Lung (tissue), 12 donors: Measurements from ENCODE around the gene NOL11. TPM values are rescaled to one million over a fixed set of nuclear protein-coding genes. Genes with fewer than 3 reads are reported as not detected.

Experiments used
- ATAC-seq: fragments of 200-7000 bp; cut with Tn5 transposase; one replicate; pipeline ENCODE4 v1.9.1; 2020; ENCODE audit warnings: moderate number of reproducible peaks; ENCODE audit not compliant: insufficient read depth, low FRiP score
- DNase-seq, 3 donors: peaks; one replicate each; pipeline ENCODE4 v3.0.0-alpha.2; 2013 to 2017
- H3K27ac ChIP-seq, 2 donors: one replicate each; pipeline ENCODE4 v1.5.1; 2013; ENCODE audit warnings: mild to moderate bottlenecking in 2 of 2, moderate library complexity in 2 of 2, control low read depth in 1 of 2, inconsistent platforms in 1 of 2, low read depth in 1 of 2, low read length in 1 of 2
- H3K27me3 ChIP-seq, 3 donors: one replicate each; pipeline ENCODE4 v1.5.1; 2013; ENCODE audit warnings: low read length in 2 of 3; ENCODE audit not compliant: control insufficient read depth in 3 of 3, insufficient read depth in 3 of 3
- H3K36me3 ChIP-seq, 4 donors: one replicate each; pipeline ENCODE4 v1.5.1; 2013; ENCODE audit warnings: low read length in 4 of 4, mild to moderate bottlenecking in 1 of 4, moderate library complexity in 1 of 4; ENCODE audit not compliant: control insufficient read depth in 4 of 4, insufficient read depth in 4 of 4
- H3K4me1 ChIP-seq, 5 donors: one replicate each; pipeline ENCODE4 v1.5.1; 2013; ENCODE audit warnings: low read length in 5 of 5, mild to moderate bottlenecking in 2 of 5, moderate library complexity in 1 of 5; ENCODE audit not compliant: control insufficient read depth in 5 of 5, insufficient read depth in 5 of 5
- H3K4me3 ChIP-seq: one replicate; pipeline ENCODE4 v1.5.1; 2013; ENCODE audit warnings: mild to moderate bottlenecking, control low read depth, moderate library complexity
- H3K9ac ChIP-seq, 2 donors: one replicate each; pipeline ENCODE4 v1.5.1; 2013; ENCODE audit warnings: low read length in 2 of 2, control low read depth in 1 of 2; ENCODE audit not compliant: insufficient read depth in 1 of 2
- H3K9me3 ChIP-seq, 4 donors: one replicate each; pipeline ENCODE4 v1.5.1; 2013; ENCODE audit warnings: low read length in 3 of 4, mild to moderate bottlenecking in 1 of 4, moderate library complexity in 1 of 4; ENCODE audit not compliant: control insufficient read depth in 4 of 4, insufficient read depth in 3 of 4
- CTCF ChIP-seq: IDR thresholded peaks from 2 replicates; pipeline ENCODE4 v1.5.1; 2012; ENCODE audit warnings: mild to moderate bottlenecking; ENCODE audit errors: control extremely low read depth, extremely low read depth
- WGBS, 2 donors: extraction: QIAGEN DNeasy Blood & Tissue Kit; methylation state at CpG; one replicate each; pipeline ENCODE4 v1.1.7; 2013; 5-methylcytosine and 5-hydroxymethylcytosine counted together
- polyA plus RNA-seq, 2 donors: library from polyadenylated mRNA; stranded (reverse); fragments of 200-250 nt; gene quantifications; one replicate each; pipeline ENCODE4 v1.2.1, GENCODE V29; 2013
- total RNA-seq, 2 donors: library from RNA; depleted of rRNA in 1 of 2; stranded (reverse); fragments of >200 nt in 1 of 2; gene quantifications; one replicate each; pipeline ENCODE4 v1.2.1, GENCODE V29; 2014 to 2021
- donor health status: control.
- donor health status: control.
- donor health status: Bipolar disorder and iron deficiency.
- donor health status: healthy.
- donor health status: DM: yes; HTN: yes; CAD: no.

Gene NOL11
- total and polyA plus RNA-seq, 4 donors = 18.4 to 46.9 (median 37.8) TPM

DNA sequence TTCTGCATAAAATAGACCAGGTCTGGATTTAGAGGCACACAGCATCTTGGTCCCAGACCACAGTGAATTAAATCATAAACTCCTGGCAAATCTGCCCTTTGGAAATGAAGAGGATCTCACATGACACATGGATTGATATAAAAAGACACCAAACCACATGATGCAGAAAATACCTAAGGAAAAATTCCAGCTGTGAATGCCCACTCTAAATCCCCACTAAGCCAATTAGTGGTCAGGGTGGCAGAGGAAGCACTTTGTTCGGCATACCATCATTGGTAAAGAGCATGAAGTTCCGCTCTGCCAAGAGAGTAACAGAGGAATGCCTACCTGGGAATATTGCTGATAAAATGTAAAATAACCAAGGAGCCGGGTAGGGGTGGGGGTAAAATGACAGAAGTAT is 32.4 kb upstream of the NOL11 start:
- peaks cover 0 to 2% (median 0%) of the 10 kb centered on the region in 5 donors for H3K4me1 ChIP-seq
- no peak for TF ChIP-seq CTCF
- no peak overlapping the region for H3K4me3 ChIP-seq
- 87 to 95% methylated on average over 3 of the region's 3 CpGs for WGBS, 2 donors
- no peak overlapping the region for H3K27ac ChIP-seq
- no peak for DNase-seq
- H3K9ac ChIP-seq = no peak overlapping the region
- no peaks in the 10 kb centered on the region for H3K27me3 ChIP-seq
- ATAC-seq = no peak
- no peaks in the 10 kb centered on the region for H3K9me3 ChIP-seq
- peaks cover 0 to 4% (median 0%) of the 10 kb centered on the region in 4 donors for H3K36me3 ChIP-seq

GRCh38 chr17:67686241-67686640 is 31.5 kb upstream of the NOL11 start:
- no peak overlapping the region for H3K4me3 ChIP-seq
- H3K27me3 ChIP-seq = no peaks in the 10 kb centered on the region
- H3K9me3 ChIP-seq = no peaks in the 10 kb centered on the region
- WGBS, 2 donors = 79 to 86% methylated on average over 2 of the region's 2 CpGs
- no peak overlapping the region for H3K27ac ChIP-seq
- DNase-seq (no peak), ATAC-seq (no peak)
- no peak overlapping the region for H3K9ac ChIP-seq
- no peak for TF ChIP-seq CTCF
- peaks cover 0 to 4% (median 0%) of the 10 kb centered on the region in 4 donors for H3K36me3 ChIP-seq
- H3K4me1 ChIP-seq = peaks cover 0 to 2% (median 0%) of the 10 kb centered on the region in 5 donors

GRCh38 chr17:67687511-67687910 is 30.2 kb upstream of the NOL11 start:
- WGBS, 2 donors = 91 to 93% methylated on average over 2 of the region's 2 CpGs

More at GRCh38 chr17:67687511-67687910, 30.2 kb upstream of the NOL11 start:
- H3K9me3 ChIP-seq = no peaks in the 10 kb centered on the region
- no peaks in the 10 kb centered on the region for H3K27me3 ChIP-seq
- no peak for TF ChIP-seq CTCF
- peaks cover 0 to 2% (median 0%) of the 10 kb centered on the region in 5 donors for H3K4me1 ChIP-seq
- H3K27ac ChIP-seq = no peak overlapping the region
- no peak overlapping the region for H3K4me3 ChIP-seq
- DNase-seq (no peak), ATAC-seq (no peak)
- no peak overlapping the region for H3K9ac ChIP-seq
- peaks cover 0 to 5% (median 0%) of the 10 kb centered on the region in 4 donors for H3K36me3 ChIP-seq
